HEK293 (cell line): ENCODE data around the gene TXNRD2.

Experiments used
- CTCF ChIA-PET: fragments of 350-600 bp; formaldehyde crosslinking; extraction: SDS; loops from one replicate; lab custom pipeline; 2021; ENCODE audit warnings: antibody characterized with exemption; lab: Yijun Ruan, JAX
- POLR2A ChIA-PET: fragments of 300-600 bp; formaldehyde crosslinking; extraction: SDS; loops from one replicate; lab custom pipeline; 2020; ENCODE audit warnings: antibody characterized with exemption, inconsistent platforms; lab: Yijun Ruan, JAX
- H3K27ac ChIP-seq: fragments of 200-500 bp; sonication (Bioruptor generic); 2 replicates; pipeline ENCODE4 v1.5.1; 2014; ENCODE audit warnings: low read depth, low read length, control low read depth, inconsistent platforms; ENCODE audit errors: extremely low read depth
- H3K36me3 ChIP-seq, 2 experiments: fragments of 200-500 bp in 1 of 2; sonication (Bioruptor generic) in 1 of 2; 1 replicate in 1 of 2; 2 replicates in 1 of 2; pipeline ENCODE4 v1.5.1; 2014 to 2017; ENCODE audit warnings: inconsistent platforms in 2 of 2, low read length in 2 of 2; ENCODE audit not compliant: control insufficient read depth in 2 of 2, insufficient read depth in 1 of 2
- H3K4me1 ChIP-seq: fragments of 200-500 bp; sonication (Bioruptor generic); 2 replicates; pipeline ENCODE4 v1.5.1; 2014; ENCODE audit warnings: mild to moderate bottlenecking, low read length, inconsistent platforms; ENCODE audit not compliant: control insufficient read depth, insufficient read depth
- H3K4me3 ChIP-seq: 2 replicates; pipeline ENCODE4 v1.5.1; 2011; ENCODE audit warnings: low read depth, mild to moderate bottlenecking, control low read depth, low read length, moderate library complexity
- H3K9me3 ChIP-seq: fragments of 200-500 bp; sonication (Bioruptor generic); 2 replicates; pipeline ENCODE4 v1.5.1; 2014; ENCODE audit warnings: low read depth, low read length, inconsistent platforms; ENCODE audit not compliant: control insufficient read depth, insufficient read depth
- GLIS1 ChIP-seq: fragments of 450-650 bp; formaldehyde crosslinking; IDR thresholded peaks from 2 replicates; pipeline ENCODE4 v1.5.1; 2016; ENCODE audit warnings: missing biosample characterization, missing genetic modification characterization
- GLIS2 ChIP-seq: fragments of 450-650 bp; formaldehyde crosslinking; IDR thresholded peaks from 2 replicates; pipeline ENCODE4 v1.5.1; 2016; ENCODE audit warnings: missing biosample characterization, missing genetic modification characterization
- HIC1 ChIP-seq: fragments of 450-650 bp; formaldehyde crosslinking; IDR thresholded peaks from 2 replicates; pipeline ENCODE4 v1.5.1; 2016; ENCODE audit warnings: missing biosample characterization, missing genetic modification characterization
- KLF8 ChIP-seq: fragments of 450-650 bp; formaldehyde crosslinking; IDR thresholded peaks from 2 replicates; pipeline ENCODE4 v1.5.1; 2016; ENCODE audit warnings: missing biosample characterization, missing genetic modification characterization
- SP3 ChIP-seq: fragments of 450-650 bp; formaldehyde crosslinking; IDR thresholded peaks from 2 replicates; pipeline ENCODE4 v1.5.1; 2016; ENCODE audit warnings: missing biosample characterization, missing genetic modification characterization
- ZBTB20 ChIP-seq: fragments of 450-650 bp; formaldehyde crosslinking; IDR thresholded peaks from 2 replicates; pipeline ENCODE4 v1.5.1; 2016; ENCODE audit warnings: missing biosample characterization, missing genetic modification characterization
- ZBTB6 ChIP-seq: fragments of 450-650 bp; formaldehyde crosslinking; IDR thresholded peaks from 2 replicates; pipeline ENCODE4 v1.5.1; 2017; ENCODE audit warnings: missing biosample characterization, missing genetic modification characterization
- ZFP41 ChIP-seq: fragments of 450-650 bp; formaldehyde crosslinking; IDR thresholded peaks from 2 replicates; pipeline ENCODE4 v1.5.1; 2016; ENCODE audit warnings: missing biosample characterization, missing genetic modification characterization, borderline replicate concordance
- ZNF133 ChIP-seq: fragments of 450-650 bp; formaldehyde crosslinking; IDR thresholded peaks from 2 replicates; pipeline ENCODE4 v1.5.1; 2016; ENCODE audit warnings: missing biosample characterization, missing genetic modification characterization
- ZNF223 ChIP-seq: fragments of 450-650 bp; formaldehyde crosslinking; IDR thresholded peaks from 2 replicates; pipeline ENCODE4 v1.5.1; 2016; ENCODE audit warnings: missing biosample characterization, missing genetic modification characterization
- ZNF398 ChIP-seq: fragments of 450-650 bp; formaldehyde crosslinking; IDR thresholded peaks from 2 replicates; pipeline ENCODE4 v1.5.1; 2017; ENCODE audit warnings: missing biosample characterization, missing genetic modification characterization
- ZNF560 ChIP-seq: fragments of 450-650 bp; formaldehyde crosslinking; IDR thresholded peaks from 2 replicates; pipeline ENCODE4 v1.5.1; 2017; ENCODE audit warnings: missing biosample characterization, missing genetic modification characterization, borderline replicate concordance
- ZNF654 ChIP-seq: fragments of 450-650 bp; formaldehyde crosslinking; IDR thresholded peaks from 2 replicates; pipeline ENCODE4 v1.5.1; 2016; ENCODE audit warnings: low read depth, missing biosample characterization, missing genetic modification characterization
- ZNF664 ChIP-seq: fragments of 450-650 bp; formaldehyde crosslinking; IDR thresholded peaks from 2 replicates; pipeline ENCODE4 v1.5.1; 2016; ENCODE audit warnings: missing biosample characterization, missing genetic modification characterization
- TF ChIP-seq, protein P1 (sequence below): fragments of 450-650 bp; formaldehyde crosslinking; IDR thresholded peaks from 2 replicates; pipeline ENCODE4 v1.5.1; 2016; ENCODE audit warnings: missing biosample characterization, missing genetic modification characterization
- TF ChIP-seq, protein P2 (sequence below): IDR thresholded peaks from 2 replicates; pipeline ENCODE4 v1.6.1; 2011; ENCODE audit warnings: mild to moderate bottlenecking, low read depth, low read length, borderline replicate concordance

TXNRD2 gene

DNA sequence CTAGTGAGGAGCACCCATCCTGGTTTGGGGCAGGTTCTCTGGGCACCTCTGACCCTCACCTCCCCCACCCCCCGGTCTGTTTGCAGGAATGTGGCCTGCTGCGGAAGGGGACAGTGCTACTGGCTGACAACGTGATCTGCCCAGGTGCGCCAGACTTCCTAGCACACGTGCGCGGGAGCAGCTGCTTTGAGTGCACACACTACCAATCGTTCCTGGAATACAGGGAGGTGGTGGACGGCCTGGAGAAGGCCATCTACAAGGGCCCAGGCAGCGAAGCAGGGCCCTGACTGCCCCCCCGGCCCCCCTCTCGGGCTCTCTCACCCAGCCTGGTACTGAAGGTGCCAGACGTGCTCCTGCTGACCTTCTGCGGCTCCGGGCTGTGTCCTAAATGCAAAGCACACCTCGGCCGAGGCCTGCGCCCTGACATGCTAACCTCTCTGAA, 26.9 kb upstream of the TXNRD2 start (continued):
- no peak for TF ChIP-seq ZNF398 (tag by site-specific recombination)
- TF ChIP-seq GLIS1 (tag by site-specific recombination) = no peak
- TF ChIP-seq ZNF654 (tag by site-specific recombination) = no peak
- TF ChIP-seq HIC1 = no peak
- TF ChIP-seq, protein P1, sequence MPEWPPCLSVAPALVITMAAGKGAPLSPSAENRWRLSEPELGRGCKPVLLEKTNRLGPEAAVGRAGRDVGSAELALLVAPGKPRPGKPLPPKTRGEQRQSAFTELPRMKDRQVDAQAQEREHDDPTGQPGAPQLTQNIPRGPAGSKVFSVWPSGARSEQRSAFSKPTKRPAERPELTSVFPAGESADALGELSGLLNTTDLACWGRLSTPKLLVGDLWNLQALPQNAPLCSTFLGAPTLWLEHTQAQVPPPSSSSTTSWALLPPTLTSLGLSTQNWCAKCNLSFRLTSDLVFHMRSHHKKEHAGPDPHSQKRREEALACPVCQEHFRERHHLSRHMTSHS (tag by site-specific recombination) = no peak
- TF ChIP-seq, protein P2, sequence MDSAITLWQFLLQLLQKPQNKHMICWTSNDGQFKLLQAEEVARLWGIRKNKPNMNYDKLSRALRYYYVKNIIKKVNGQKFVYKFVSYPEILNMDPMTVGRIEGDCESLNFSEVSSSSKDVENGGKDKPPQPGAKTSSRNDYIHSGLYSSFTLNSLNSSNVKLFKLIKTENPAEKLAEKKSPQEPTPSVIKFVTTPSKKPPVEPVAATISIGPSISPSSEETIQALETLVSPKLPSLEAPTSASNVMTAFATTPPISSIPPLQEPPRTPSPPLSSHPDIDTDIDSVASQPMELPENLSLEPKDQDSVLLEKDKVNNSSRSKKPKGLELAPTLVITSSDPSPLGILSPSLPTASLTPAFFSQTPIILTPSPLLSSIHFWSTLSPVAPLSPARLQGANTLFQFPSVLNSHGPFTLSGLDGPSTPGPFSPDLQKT = no peak

GRCh38 chr22:19967850-19968449, 26.3 kb upstream of the TXNRD2 start:
- Histone ChIP-seq H3K9me3 (no peaks in the 10 kb centered on the region), H3K4me3 (no peak overlapping the region), H3K27ac (no peak overlapping the region), H3K36me3 (peaks cover 0 to 86% of the 10 kb centered on the region in 2 experiments; a peak in 1 of 3 replicates), H3K4me1 (no peaks in the 10 kb centered on the region)
- CTCF ChIA-PET = interaction anchor here (1.1 to 12.8 kb wide), 3 partner anchors 45 to 244 kb away, joined by 3 to 150 read pairs (median 4); partner anchors contain the start of gene GP1BB
- POLR2A ChIA-PET = interaction anchor here (1.6 to 5.8 kb wide), 2 partner anchors 14 to 45 kb away, joined by 3 to 26 read pairs; no protein-coding TSS in a partner anchor
- peak; percentile 66; the same call in 1 of the 2 replicates for TF ChIP-seq ZNF664 (tag by site-specific recombination)
- TF ChIP-seq KLF8 = no peak
- no peak for TF ChIP-seq ZFP41 (tag by site-specific recombination)
- TF ChIP-seq ZBTB6 (tag by site-specific recombination) = no peak
- TF ChIP-seq GLIS2 (tag by site-specific recombination) = peak; percentile 56; the same call in 1 of the 2 replicates
- TF ChIP-seq ZBTB20 (tag by site-specific recombination) = no peak

DNA sequence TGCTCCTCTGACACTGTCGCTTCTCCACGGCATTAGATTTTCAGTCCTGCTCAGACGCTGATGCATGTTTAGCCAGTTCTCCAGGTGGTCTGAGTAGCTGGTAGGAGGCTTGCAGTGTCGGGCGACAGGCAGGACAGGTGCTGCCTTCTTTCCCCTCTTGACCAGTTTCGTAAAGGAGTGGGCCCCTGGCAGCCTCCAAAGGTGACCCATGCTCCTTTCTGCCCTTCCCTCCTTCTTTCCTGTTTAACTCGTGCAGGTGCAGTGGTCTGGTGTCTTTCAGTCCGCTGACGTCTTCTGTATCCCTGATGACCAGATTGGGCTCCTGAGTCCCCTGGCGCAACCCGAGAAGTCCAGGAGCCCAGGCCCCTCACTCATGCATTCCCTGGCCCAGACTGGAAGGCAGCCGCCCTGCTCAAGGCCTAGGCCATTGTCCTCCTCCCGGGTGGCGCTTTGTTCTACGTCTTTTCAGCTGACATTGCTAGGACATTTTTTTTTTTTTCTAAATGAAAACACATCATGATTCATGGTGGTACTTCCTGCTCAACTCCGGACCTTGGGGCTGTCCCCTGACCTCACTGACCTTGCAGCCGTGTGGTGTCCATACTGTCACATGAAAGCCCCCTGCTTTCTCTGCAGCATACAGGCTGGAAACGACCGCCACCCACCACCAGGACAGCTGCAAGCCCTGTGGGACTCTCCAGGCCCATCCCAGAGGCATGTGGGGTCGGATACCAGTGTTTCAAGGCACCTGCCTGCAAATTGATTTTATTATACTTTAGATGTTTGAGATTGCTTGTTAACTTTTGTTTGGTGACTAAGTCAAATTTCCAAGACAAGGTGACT, 25.5 kb upstream of the TXNRD2 start:
- TF ChIP-seq SP3 (tag by site-specific recombination) (no peak), ZNF223 (tag by site-specific recombination) (no peak), ZNF560 (tag by site-specific recombination) (no peak), ZNF133 (tag by site-specific recombination) (no peak)
- CTCF ChIA-PET = interaction anchor here (0.6 to 12.8 kb wide), 6 partner anchors 13 to 237 kb away, joined by 3 to 150 read pairs (median 4); no protein-coding TSS in a partner anchor
- POLR2A ChIA-PET = interaction anchor here (0.6 to 1.6 kb wide), 5 partner anchors 8 to 59 kb away, joined by 3 to 4 read pairs (median 3); no protein-coding TSS in a partner anchor
- Histone ChIP-seq H3K27ac (no peak overlapping the region), H3K4me3 (no peak overlapping the region), H3K36me3 (peaks cover 0 to 84% of the 10 kb centered on the region in 2 experiments; a peak in 1 of 3 replicates), H3K9me3 (no peaks in the 10 kb centered on the region), H3K4me1 (no peaks in the 10 kb centered on the region)
